ENCODE results near the gene NTM.

Gene NTM

GRCh38 chr11:131447898-131448297 is 77.5 kb downstream of the NTM start:
- H3K4me3 ChIP-seq (replicated peaks in 1 of 2; ENCODE audit: low read depth in 2 of 2, low read length in 2 of 2), result no peak overlapping the region
- no peak for TF ChIP-seq CTCF (IDR thresholded peaks at IDR 0.05; ENCODE audit: low read depth, low read length)
- DNase-seq (ENCODE audit: low read depth in 2 of 2), result no peak

- DNase-seq (ENCODE audit: low read depth in 2 of 2), result no peak
- no peak overlapping the region for H3K4me3 ChIP-seq (replicated peaks in 1 of 2; ENCODE audit: low read depth in 2 of 2, low read length in 2 of 2)
- TF ChIP-seq CTCF (IDR thresholded peaks at IDR 0.05; ENCODE audit: low read depth, low read length), result no peak
Observed at GRCh38 chr11:131449036-131450019, 78.9 kb downstream of the NTM start.

GRCh38 chr11:131454490-131454889 is 84.1 kb downstream of the NTM start:
- H3K4me3 ChIP-seq (replicated peaks in 1 of 2; ENCODE audit: low read depth in 2 of 2, low read length in 2 of 2), result no peak overlapping the region
- no peak for DNase-seq (ENCODE audit: low read depth in 2 of 2)
- no peak for TF ChIP-seq CTCF (IDR thresholded peaks at IDR 0.05; ENCODE audit: low read depth, low read length)

- no peak overlapping the region for H3K4me3 ChIP-seq (replicated peaks in 1 of 2; ENCODE audit: low read depth in 2 of 2, low read length in 2 of 2)
- TF ChIP-seq CTCF (IDR thresholded peaks at IDR 0.05; ENCODE audit: low read depth, low read length), result no peak
Observed at GRCh38 chr11:131454989-131455388, 84.6 kb downstream of the NTM start.

GRCh38 chr11:131455843-131456704 is 85.7 kb downstream of the NTM start:
- H3K4me3 ChIP-seq (replicated peaks in 1 of 2; ENCODE audit: low read depth in 2 of 2, low read length in 2 of 2), result no peak overlapping the region
- no peak for TF ChIP-seq CTCF (IDR thresholded peaks at IDR 0.05; ENCODE audit: low read depth, low read length)
- no peak for DNase-seq (ENCODE audit: low read depth in 2 of 2)

More at GRCh38 chr11:131454989-131455388, 84.6 kb downstream of the NTM start:
- DNase-seq (ENCODE audit: low read depth in 2 of 2), result no peak

- DNase-seq (ENCODE audit: low read depth in 2 of 2), result no peak
- TF ChIP-seq CTCF (IDR thresholded peaks at IDR 0.05; ENCODE audit: low read depth, low read length), result no peak
- no peak overlapping the region for H3K4me3 ChIP-seq (replicated peaks in 1 of 2; ENCODE audit: low read depth in 2 of 2, low read length in 2 of 2)
Observed at GRCh38 chr11:131457163-131457562, 86.7 kb downstream of the NTM start.
